Measurements from ENCODE around the gene MATN4. TPM values are rescaled to one million over a fixed set of nuclear protein-coding genes. Genes with fewer than 3 reads are reported as not detected.

The MATN4 gene
- total RNA-seq, 1 donor from 2014 or later, result 0.29 TPM

GRCh38 chr20:45303586-45304463, 4.3 kb downstream of the MATN4 start:
- intact Hi-C loops (cut with DNase I), result no loop called here
- Histone ChIP-seq H3K36me3 (no peaks in the 10 kb centered on the region), H3K4me3 (no peak overlapping the region), H3K9me3 (no peaks in the 10 kb centered on the region), H3K27ac (no peak overlapping the region), H3K27me3 (peaks cover 20% of the 10 kb centered on the region), H3K4me1 (no peaks in the 10 kb centered on the region)
- DNase-seq (no peak), ATAC-seq (no peak)
- no peak for TF ChIP-seq CTCF (IDR thresholded peaks at IDR 0.05)

- TF ChIP-seq CTCF (IDR thresholded peaks at IDR 0.05), result no peak
- H3K27me3 ChIP-seq, result peaks cover 20% of the 10 kb centered on the region
- H3K4me1 ChIP-seq, result no peaks in the 10 kb centered on the region
- H3K27ac ChIP-seq, result no peak overlapping the region
- DNase-seq (no peak), ATAC-seq (no peak)
- H3K9me3 ChIP-seq, result no peaks in the 10 kb centered on the region
- H3K36me3 ChIP-seq, result no peaks in the 10 kb centered on the region
- no peak overlapping the region for H3K4me3 ChIP-seq
- intact Hi-C loops (cut with DNase I), result no loop called here
These were observed 6.3 kb downstream of the MATN4 start for GRCh38 chr20:45301824-45302271.

GRCh38 chr20:45300961-45301360, 7.1 kb downstream of the MATN4 start:
- Histone ChIP-seq H3K4me3 (no peak overlapping the region), H3K4me1 (no peaks in the 10 kb centered on the region), H3K27ac (no peak overlapping the region), H3K27me3 (peaks cover 11% of the 10 kb centered on the region), H3K9me3 (no peaks in the 10 kb centered on the region), H3K36me3 (no peaks in the 10 kb centered on the region)
- ATAC-seq (peak; percentile 48), DNase-seq (no peak)
- TF ChIP-seq CTCF (IDR thresholded peaks at IDR 0.05), result peak; percentile 19
- intact Hi-C loops (cut with DNase I), result no loop called here

GRCh38 chr20:45299786-45300185, 8.3 kb downstream of the MATN4 start:
- Histone ChIP-seq H3K27me3 (peaks cover 10% of the 10 kb centered on the region), H3K9me3 (no peaks in the 10 kb centered on the region), H3K4me1 (no peaks in the 10 kb centered on the region), H3K27ac (no peak overlapping the region), H3K36me3 (no peaks in the 10 kb centered on the region), H3K4me3 (no peak overlapping the region)
- intact Hi-C loops (cut with DNase I), result no loop called here
- DNase-seq (no peak), ATAC-seq (no peak)
- TF ChIP-seq CTCF (IDR thresholded peaks at IDR 0.05), result no peak

- TF ChIP-seq CTCF (IDR thresholded peaks at IDR 0.05), result no peak
- intact Hi-C loops (cut with DNase I), result no loop called here
- ATAC-seq, result no peak
- no peaks in the 10 kb centered on the region for H3K36me3 ChIP-seq
- peaks cover 2% of the 10 kb centered on the region for H3K27me3 ChIP-seq
- H3K27ac ChIP-seq, result no peak overlapping the region
- no peak overlapping the region for H3K4me3 ChIP-seq
- no peak for DNase-seq
- H3K9me3 ChIP-seq, result no peaks in the 10 kb centered on the region
- H3K4me1 ChIP-seq, result no peaks in the 10 kb centered on the region
These were observed 10.2 kb downstream of the MATN4 start for GRCh38 chr20:45297786-45298497.

All from upper lobe of right lung (tissue), 1 donor.